ENCODE data around the gene CUEDC1. TPM values are rescaled to one million over a fixed set of nuclear protein-coding genes. Genes with fewer than 3 reads are reported as not detected.

CUEDC1 gene
- total and polyA plus RNA-seq, 2 of the 13 experiments (the other 11 are each of a cell fraction or from before 2014, with no cell fraction given), result 7.4 to 12.9 TPM

DNA sequence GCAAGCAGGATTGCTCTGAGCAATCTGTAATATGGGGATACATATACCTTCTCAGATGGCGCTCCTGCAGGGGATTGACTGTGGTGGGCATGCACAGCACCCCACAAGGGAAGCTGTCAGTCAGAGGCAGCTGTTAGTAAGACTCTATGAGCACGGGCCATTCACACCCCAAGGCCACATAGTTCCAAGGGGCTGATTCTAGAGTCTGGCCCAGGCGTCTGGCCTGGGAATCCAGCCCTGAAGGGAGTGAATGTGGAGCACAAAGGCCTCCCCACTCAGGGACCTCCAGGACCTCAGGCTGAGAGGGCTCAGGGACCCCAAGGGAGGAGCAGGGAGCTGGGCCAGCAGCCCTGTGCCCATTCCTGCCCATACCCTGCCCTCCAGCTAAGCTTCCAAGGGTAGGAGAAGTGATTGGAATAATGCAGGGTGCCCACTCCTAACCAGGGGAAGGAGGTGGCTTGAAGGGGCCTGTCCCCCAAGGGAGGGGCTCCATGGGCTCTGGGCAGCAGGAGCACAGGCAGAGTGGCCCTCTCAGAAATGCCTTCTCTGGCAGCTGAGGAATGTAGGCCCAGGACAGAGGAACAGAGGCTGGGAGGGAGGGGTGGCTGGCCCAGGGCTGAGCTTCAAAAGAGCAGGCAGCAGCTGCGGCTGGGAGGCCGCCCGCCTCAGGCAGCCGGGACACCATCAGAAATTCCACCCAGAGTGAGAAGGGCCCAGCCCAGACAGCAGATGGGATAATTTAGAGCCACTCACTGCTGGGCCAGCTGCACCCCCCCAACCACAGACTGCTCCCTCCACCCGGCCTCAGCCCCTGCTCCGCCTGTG is 56.5 kb downstream of the CUEDC1 start (continued):
- TF ChIP-seq, protein P1, sequence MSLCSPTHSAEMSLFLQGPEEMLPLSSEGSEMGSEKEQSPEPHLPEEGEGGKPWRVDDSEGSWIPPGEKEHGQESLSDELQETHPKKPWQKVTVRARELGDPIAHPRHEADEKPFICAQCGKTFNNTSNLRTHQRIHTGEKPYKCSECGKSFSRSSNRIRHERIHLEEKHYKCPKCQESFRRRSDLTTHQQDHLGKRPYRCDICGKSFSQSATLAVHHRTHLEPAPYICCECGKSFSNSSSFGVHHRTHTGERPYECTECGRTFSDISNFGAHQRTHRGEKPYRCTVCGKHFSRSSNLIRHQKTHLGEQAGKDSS (CRISPR knock-in tag; IDR thresholded peaks at IDR 0.05; ENCODE audit: borderline replicate concordance, low read depth), result no peak
- TF ChIP-seq STAT6 (CRISPR knock-in tag; IDR thresholded peaks at IDR 0.05; ENCODE audit: borderline replicate concordance), result no peak
- no peak for TF ChIP-seq ZNF839 (CRISPR knock-in tag; IDR thresholded peaks at IDR 0.05; ENCODE audit: borderline replicate concordance)
- TF ChIP-seq, protein P2, sequence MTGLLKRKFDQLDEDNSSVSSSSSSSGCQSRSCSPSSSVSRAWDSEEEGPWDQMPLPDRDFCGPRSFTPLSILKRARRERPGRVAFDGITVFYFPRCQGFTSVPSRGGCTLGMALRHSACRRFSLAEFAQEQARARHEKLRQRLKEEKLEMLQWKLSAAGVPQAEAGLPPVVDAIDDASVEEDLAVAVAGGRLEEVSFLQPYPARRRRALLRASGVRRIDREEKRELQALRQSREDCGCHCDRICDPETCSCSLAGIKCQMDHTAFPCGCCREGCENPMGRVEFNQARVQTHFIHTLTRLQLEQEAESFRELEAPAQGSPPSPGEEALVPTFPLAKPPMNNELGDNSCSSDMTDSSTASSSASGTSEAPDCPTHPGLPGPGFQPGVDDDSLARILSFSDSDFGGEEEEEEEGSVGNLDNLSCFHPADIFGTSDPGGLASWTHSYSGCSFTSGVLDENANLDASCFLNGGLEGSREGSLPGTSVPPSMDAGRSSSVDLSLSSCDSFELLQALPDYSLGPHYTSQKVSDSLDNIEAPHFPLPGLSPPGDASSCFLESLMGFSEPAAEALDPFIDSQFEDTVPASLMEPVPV (CRISPR knock-in tag; IDR thresholded peaks at IDR 0.05), result no peak
- no peak for TF ChIP-seq FOSL1 (CRISPR knock-in tag; IDR thresholded peaks at IDR 0.05; ENCODE audit: borderline replicate concordance)
- TF ChIP-seq, protein P3, sequence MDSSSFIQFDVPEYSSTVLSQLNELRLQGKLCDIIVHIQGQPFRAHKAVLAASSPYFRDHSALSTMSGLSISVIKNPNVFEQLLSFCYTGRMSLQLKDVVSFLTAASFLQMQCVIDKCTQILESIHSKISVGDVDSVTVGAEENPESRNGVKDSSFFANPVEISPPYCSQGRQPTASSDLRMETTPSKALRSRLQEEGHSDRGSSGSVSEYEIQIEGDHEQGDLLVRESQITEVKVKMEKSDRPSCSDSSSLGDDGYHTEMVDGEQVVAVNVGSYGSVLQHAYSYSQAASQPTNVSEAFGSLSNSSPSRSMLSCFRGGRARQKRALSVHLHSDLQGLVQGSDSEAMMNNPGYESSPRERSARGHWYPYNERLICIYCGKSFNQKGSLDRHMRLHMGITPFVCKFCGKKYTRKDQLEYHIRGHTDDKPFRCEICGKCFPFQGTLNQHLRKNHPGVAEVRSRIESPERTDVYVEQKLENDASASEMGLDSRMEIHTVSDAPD (CRISPR knock-in tag; IDR thresholded peaks at IDR 0.05), result no peak
- no peak for TF ChIP-seq SRY (CRISPR knock-in tag; IDR thresholded peaks at IDR 0.05)
- TF ChIP-seq, protein P4, sequence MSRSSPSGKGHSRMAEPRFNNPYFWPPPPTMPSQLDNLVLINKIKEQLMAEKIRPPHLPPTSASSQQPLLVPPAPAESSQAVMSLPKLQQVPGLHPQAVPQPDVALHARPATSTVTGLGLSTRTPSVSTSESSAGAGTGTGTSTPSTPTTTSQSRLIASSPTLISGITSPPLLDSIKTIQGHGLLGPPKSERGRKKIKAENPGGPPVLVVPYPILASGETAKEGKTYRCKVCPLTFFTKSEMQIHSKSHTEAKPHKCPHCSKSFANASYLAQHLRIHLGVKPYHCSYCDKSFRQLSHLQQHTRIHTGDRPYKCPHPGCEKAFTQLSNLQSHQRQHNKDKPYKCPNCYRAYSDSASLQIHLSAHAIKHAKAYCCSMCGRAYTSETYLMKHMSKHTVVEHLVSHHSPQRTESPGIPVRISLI (CRISPR knock-in tag; IDR thresholded peaks at IDR 0.05; ENCODE audit: borderline replicate concordance), result no peak
- TF ChIP-seq U2AF1 (optimal IDR thresholded peaks at IDR 0.05; ENCODE audit: low read depth, low read length), result no peak
- TF ChIP-seq KDM6A (CRISPR knock-in tag; IDR thresholded peaks at IDR 0.05; ENCODE audit: low read depth), result no peak
- TF ChIP-seq SP140L (CRISPR knock-in tag; IDR thresholded peaks at IDR 0.05; ENCODE audit: borderline replicate concordance), result no peak
- TF ChIP-seq, protein P5, sequence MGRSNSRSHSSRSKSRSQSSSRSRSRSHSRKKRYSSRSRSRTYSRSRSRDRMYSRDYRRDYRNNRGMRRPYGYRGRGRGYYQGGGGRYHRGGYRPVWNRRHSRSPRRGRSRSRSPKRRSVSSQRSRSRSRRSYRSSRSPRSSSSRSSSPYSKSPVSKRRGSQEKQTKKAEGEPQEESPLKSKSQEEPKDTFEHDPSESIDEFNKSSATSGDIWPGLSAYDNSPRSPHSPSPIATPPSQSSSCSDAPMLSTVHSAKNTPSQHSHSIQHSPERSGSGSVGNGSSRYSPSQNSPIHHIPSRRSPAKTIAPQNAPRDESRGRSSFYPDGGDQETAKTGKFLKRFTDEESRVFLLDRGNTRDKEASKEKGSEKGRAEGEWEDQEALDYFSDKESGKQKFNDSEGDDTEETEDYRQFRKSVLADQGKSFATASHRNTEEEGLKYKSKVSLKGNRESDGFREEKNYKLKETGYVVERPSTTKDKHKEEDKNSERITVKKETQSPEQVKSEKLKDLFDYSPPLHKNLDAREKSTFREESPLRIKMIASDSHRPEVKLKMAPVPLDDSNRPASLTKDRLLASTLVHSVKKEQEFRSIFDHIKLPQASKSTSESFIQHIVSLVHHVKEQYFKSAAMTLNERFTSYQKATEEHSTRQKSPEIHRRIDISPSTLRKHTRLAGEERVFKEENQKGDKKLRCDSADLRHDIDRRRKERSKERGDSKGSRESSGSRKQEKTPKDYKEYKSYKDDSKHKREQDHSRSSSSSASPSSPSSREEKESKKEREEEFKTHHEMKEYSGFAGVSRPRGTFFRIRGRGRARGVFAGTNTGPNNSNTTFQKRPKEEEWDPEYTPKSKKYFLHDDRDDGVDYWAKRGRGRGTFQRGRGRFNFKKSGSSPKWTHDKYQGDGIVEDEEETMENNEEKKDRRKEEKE (IDR thresholded peaks at IDR 0.05), result no peak
- no peak for TF ChIP-seq TOE1 (CRISPR knock-in tag; IDR thresholded peaks at IDR 0.05)
- no peak for TF ChIP-seq SPEN (CRISPR knock-in tag; IDR thresholded peaks at IDR 0.05; ENCODE audit: low read depth)
- no peak for TF ChIP-seq CREBL2 (CRISPR knock-in tag; IDR thresholded peaks at IDR 0.05; ENCODE audit: borderline replicate concordance)
- no peak for TF ChIP-seq FOXJ3 (CRISPR knock-in tag; IDR thresholded peaks at IDR 0.05; ENCODE audit: borderline replicate concordance)

All from HepG2 (cell line).